ENCODE data around the gene KLC1.

GRCh38 chr14:103662591-103662990, 33.6 kb downstream of the KLC1 start:
- TF ChIP-seq CTCF (IDR thresholded peaks at IDR 0.05; ENCODE audit: insufficient read depth, low read length, poor library complexity, severe bottlenecking) (no peak), EZH2phosphoT487 (conservative IDR thresholded peaks at IDR 0.05; ENCODE audit: low read length) (no peak)

All from SU-DHL-6 (cell line).